ENCODE data around the gene ANKRD24. TPM values are rescaled to one million over a fixed set of nuclear protein-coding genes. Genes with fewer than 3 reads are reported as not detected.
"Not testable (repeated sequence)": the region's sequence is repeated elsewhere in the genome, so short reads cannot be mapped to it uniquely, and the experiment has no call there.

The ANKRD24 gene
- polyA plus RNA-seq, 1 experiment: 0.11 TPM

DNA sequence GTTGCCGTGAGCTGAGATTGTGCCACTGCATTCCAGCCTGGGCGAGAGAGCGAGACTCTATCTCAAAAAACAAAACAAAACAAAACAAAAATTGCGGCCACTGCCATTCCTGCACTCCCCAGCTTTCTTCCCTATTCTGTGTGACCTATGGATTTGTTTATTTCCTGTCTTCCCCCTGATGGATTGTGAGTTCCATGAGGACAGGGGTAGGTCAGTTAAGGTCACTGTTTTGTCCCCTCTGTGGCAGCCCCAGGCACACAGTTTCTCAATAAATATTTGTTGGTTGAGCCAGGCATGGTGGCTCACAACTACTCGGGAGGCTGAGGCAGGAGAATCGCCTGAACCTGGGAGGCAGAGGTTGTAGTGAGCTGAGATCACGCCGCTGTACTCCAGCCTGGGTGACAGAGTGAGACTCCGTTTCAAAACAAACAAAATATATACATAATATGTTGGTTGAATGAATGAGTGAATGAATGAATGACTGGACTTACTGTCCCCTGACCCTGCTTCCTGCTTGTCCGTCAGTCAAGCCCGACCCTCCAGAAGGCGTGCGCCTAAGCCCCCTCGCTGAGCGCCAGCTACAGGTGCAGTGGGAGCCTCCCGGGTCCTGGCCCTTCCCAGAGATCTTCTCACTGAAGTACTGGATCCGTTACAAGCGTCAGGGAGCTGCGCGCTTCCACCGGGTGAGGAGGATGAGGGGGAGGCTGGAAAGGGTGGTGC is 51.8 kb downstream of the ANKRD24 start:
- ChIA-PET POLR2A (interaction anchor here (0.6 kb wide), 1 partner anchor 118 kb away, joined by 4 read pairs; no protein-coding TSS in a partner anchor), CTCF (interaction anchor here (1.1 to 1.6 kb wide), 3 partner anchors 13 to 118 kb away, joined by 3 to 4 read pairs (median 4); no protein-coding TSS in a partner anchor)
- peaks cover 2% of the 10 kb centered on the region for H3K27me3 ChIP-seq (ENCODE audit: control insufficient read depth, insufficient read depth, low read length)
- TF ChIP-seq, protein P1, sequence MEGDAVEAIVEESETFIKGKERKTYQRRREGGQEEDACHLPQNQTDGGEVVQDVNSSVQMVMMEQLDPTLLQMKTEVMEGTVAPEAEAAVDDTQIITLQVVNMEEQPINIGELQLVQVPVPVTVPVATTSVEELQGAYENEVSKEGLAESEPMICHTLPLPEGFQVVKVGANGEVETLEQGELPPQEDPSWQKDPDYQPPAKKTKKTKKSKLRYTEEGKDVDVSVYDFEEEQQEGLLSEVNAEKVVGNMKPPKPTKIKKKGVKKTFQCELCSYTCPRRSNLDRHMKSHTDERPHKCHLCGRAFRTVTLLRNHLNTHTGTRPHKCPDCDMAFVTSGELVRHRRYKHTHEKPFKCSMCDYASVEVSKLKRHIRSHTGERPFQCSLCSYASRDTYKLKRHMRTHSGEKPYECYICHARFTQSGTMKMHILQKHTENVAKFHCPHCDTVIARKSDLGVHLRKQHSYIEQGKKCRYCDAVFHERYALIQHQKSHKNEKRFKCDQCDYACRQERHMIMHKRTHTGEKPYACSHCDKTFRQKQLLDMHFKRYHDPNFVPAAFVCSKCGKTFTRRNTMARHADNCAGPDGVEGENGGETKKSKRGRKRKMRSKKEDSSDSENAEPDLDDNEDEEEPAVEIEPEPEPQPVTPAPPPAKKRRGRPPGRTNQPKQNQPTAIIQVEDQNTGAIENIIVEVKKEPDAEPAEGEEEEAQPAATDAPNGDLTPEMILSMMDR (IDR thresholded peaks at IDR 0.05; ENCODE audit: low read depth, low read length): no peak
- no peak for DNase-seq (ENCODE audit: low read depth, low spot score)
- H3K4me3 ChIP-seq (ENCODE audit: low read depth, low read length): no peak overlapping the region
- H3K9me3 ChIP-seq (ENCODE audit: control insufficient read depth, insufficient read depth, low read length): no peaks in the 10 kb centered on the region; the same call in 1 of the 2 replicates
- no peak overlapping the region for H3K27ac ChIP-seq (ENCODE audit: low read depth, low read length)

DNA sequence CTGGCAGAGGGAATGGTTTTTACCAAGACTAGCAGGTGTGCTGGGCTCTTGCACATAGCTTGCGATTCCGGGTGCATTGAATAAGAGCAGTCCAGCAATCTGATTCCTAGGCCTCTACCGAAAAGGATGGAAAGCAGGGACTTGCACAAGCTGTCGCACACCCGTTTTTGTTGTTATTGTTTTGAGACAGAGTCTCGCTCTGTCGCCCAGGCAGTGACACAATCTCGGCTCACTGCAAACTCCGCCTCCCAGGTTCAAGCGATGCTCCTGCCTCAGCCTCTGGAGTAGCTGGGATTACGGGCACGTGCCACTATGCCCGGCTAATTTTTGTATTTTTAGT is 52.3 kb downstream of the ANKRD24 start:
- no peaks in the 10 kb centered on the region for H3K9me3 ChIP-seq (ENCODE audit: control insufficient read depth, insufficient read depth, low read length)
- no peak overlapping the region for H3K27ac ChIP-seq (ENCODE audit: low read depth, low read length)
- TF ChIP-seq, protein P1 (IDR thresholded peaks at IDR 0.05; ENCODE audit: low read depth, low read length): no peak
- no peak overlapping the region for H3K4me3 ChIP-seq (ENCODE audit: low read depth, low read length)
- H3K27me3 ChIP-seq (ENCODE audit: control insufficient read depth, insufficient read depth, low read length): peaks cover 2% of the 10 kb centered on the region
- ChIA-PET CTCF (interaction anchor here (1.1 to 1.6 kb wide), 3 partner anchors 13 to 118 kb away, joined by 3 to 4 read pairs (median 4); no protein-coding TSS in a partner anchor), POLR2A (no interaction called here)
- no peak for DNase-seq (ENCODE audit: low read depth, low spot score)

DNA sequence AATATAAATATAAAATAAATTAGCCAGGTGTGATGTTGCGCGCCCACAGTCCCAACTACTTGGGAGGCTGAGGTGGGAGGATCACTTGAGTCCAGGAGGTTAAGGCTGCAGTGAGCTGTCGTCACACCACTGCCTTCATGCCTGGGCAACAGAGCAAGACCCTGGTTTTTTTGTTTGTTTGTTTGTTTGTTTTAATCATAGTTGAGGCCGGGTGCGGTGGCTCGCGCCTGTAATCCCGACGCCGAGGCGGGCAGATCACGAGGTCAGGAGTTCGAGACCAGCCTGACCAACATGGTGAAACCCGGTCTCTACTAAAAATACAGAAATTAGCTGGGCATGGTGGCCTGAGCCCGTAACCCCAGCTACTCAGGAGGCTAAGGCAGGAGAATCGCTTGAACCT is 55.0 kb downstream of the ANKRD24 start:
- H3K4me3 ChIP-seq (ENCODE audit: low read depth, low read length); H3K27ac ChIP-seq (ENCODE audit: low read depth, low read length); DNase-seq (ENCODE audit: low read depth, low spot score); H3K27me3 ChIP-seq (ENCODE audit: control insufficient read depth, insufficient read depth, low read length); H3K9me3 ChIP-seq (ENCODE audit: control insufficient read depth, insufficient read depth, low read length); CTCF ChIA-PET: not testable (repeated sequence)
- POLR2A ChIA-PET: interaction anchor here (1.1 kb wide), 1 partner anchor 9 kb away, joined by 3 read pairs; the partner anchor contains the start of gene YJU2

DNA sequence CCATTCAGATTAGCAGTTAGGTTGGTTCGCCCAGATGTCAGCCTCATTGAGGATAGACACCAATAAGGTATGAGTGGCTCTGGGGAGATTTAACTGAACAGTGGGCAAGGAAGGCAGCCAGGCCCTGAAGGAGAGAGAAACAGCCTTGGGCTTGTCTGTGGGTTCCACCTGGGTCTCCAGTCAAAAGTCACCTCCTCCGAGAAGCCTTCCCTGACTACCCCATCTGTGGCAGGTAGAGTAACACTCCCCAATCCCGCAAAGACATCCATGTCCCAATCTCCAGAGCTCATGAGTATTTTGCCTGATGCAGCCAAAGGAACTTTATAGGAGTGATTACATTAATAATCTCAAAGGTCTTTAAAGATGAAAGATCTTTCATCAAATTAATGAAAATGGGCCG is 56.3 kb downstream of the ANKRD24 start:
- CTCF ChIA-PET: no interaction called here
- TF ChIP-seq, protein P1 (IDR thresholded peaks at IDR 0.05; ENCODE audit: low read depth, low read length): no peak
- H3K9me3 ChIP-seq (ENCODE audit: control insufficient read depth, insufficient read depth, low read length): peaks cover 7% of the 10 kb centered on the region
- no peak overlapping the region for H3K4me3 ChIP-seq (ENCODE audit: low read depth, low read length)
- no peak for DNase-seq (ENCODE audit: low read depth, low spot score)
- no peak overlapping the region for H3K27ac ChIP-seq (ENCODE audit: low read depth, low read length)
- peaks cover 6% of the 10 kb centered on the region for H3K27me3 ChIP-seq (ENCODE audit: control insufficient read depth, insufficient read depth, low read length)
- POLR2A ChIA-PET: no interaction called here

DNA sequence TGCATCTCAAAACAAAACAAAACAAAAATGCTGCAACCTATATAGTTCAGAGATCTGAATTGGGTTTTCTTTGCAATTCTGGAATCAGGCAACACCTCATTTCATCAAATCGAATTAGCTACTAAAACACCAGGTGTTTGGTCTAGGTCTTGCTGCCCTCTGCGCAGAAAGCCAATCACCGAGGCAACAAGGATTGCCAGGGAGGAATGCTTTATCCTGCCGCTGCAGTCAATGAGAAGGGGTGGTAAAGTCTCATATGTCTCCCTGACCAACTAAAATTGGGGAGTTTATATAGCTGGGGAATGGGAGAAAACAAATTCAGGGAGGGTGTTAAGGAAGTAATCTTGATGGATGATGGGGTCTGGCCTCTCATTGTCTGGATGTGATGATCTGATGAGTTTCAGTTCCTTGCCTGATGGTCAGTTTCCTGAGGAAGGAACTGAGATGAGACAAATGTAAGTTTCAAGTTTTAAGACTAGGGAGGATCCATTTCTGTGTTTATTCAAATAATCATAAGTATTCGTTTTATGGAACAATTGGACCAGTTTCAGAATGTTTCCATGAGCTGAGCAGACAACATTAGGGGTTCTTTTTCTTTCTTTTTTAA is 59.4 kb downstream of the ANKRD24 start:
- H3K9me3 ChIP-seq (ENCODE audit: control insufficient read depth, insufficient read depth, low read length): peaks cover 7% of the 10 kb centered on the region
- no peak for DNase-seq (ENCODE audit: low read depth, low spot score)
- ChIA-PET POLR2A (interaction anchor here (0.7 kb wide), 1 partner anchor 121 kb away, joined by 8 read pairs; no protein-coding TSS in a partner anchor), CTCF (interaction anchor here (0.7 kb wide), 2 partner anchors 180 to 1007 kb away, joined by 4 read pairs; no protein-coding TSS in a partner anchor)
- peaks cover 4% of the 10 kb centered on the region for H3K27me3 ChIP-seq (ENCODE audit: control insufficient read depth, insufficient read depth, low read length)
- no peak overlapping the region for H3K27ac ChIP-seq (ENCODE audit: low read depth, low read length)
- TF ChIP-seq, protein P1 (IDR thresholded peaks at IDR 0.05; ENCODE audit: low read depth, low read length): no peak
- no peak overlapping the region for H3K4me3 ChIP-seq (ENCODE audit: low read depth, low read length)

DNA sequence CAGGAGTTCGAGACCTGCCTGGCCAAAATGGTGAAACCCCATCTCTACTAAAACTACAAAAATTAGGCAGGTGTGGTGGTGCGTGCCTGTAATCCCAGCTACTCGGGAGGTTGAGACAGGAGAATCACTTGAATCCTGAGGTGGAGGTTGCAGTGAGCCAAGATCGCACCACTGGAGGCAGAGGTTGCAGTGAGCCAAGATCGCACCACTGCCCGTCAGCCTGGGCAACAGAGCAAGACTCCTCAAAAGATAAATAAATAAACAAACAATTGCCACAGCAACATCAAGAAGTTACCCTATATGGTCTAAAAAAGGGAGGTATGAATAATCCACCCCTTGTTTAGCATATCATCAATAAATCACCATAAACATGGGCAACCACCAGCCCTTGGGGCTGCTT is 63.4 kb downstream of the ANKRD24 start:
- POLR2A ChIA-PET; H3K27me3 ChIP-seq (ENCODE audit: control insufficient read depth, insufficient read depth, low read length); CTCF ChIA-PET; H3K4me3 ChIP-seq (ENCODE audit: low read depth, low read length); DNase-seq (ENCODE audit: low read depth, low spot score); H3K9me3 ChIP-seq (ENCODE audit: control insufficient read depth, insufficient read depth, low read length); H3K27ac ChIP-seq (ENCODE audit: low read depth, low read length): not testable (repeated sequence)
